Endodermal cell (in vitro differentiated cells): Measurements from ENCODE around the gene CPEB3. TPM values are rescaled to one million over a fixed set of nuclear protein-coding genes. Genes with fewer than 3 reads are reported as not detected.

Experiments
- DNase-seq: peaks from one replicate; pipeline ENCODE4 v3.0.0-alpha.2; 2017
- H3K27ac ChIP-seq: 2 replicates; pipeline ENCODE4 v1.5.1; 2013; ENCODE audit warnings: mild to moderate bottlenecking, low read depth, low read length, moderate library complexity
- H3K27me3 ChIP-seq: 2 replicates; pipeline ENCODE4 v1.6.1; 2013; ENCODE audit warnings: mild to moderate bottlenecking, low read length, moderate library complexity; ENCODE audit not compliant: insufficient read depth, control insufficient read depth, poor library complexity, severe bottlenecking
- H3K36me3 ChIP-seq: 2 replicates; pipeline ENCODE4 v1.7.0; 2013; ENCODE audit warnings: mild to moderate bottlenecking, low read length, moderate library complexity; ENCODE audit not compliant: control insufficient read depth, insufficient read depth
- H3K4me1 ChIP-seq: one replicate; pipeline ENCODE4 v1.7.0; 2013; ENCODE audit warnings: low read length; ENCODE audit not compliant: control insufficient read depth, insufficient read depth
- H3K4me3 ChIP-seq: 2 replicates; pipeline ENCODE4 v1.5.1; 2013; ENCODE audit warnings: mild to moderate bottlenecking, low read length, moderate library complexity
- H3K9ac ChIP-seq: 2 replicates; pipeline ENCODE4 v1.6.1; 2013; ENCODE audit warnings: mild to moderate bottlenecking, low read length, moderate library complexity; ENCODE audit not compliant: poor library complexity, severe bottlenecking; ENCODE audit errors: extremely low read depth
- H3K9me3 ChIP-seq: 2 replicates; pipeline ENCODE4 v1.6.1; 2013; ENCODE audit warnings: mild to moderate bottlenecking, low read length, moderate library complexity; ENCODE audit not compliant: control insufficient read depth
- H3K27ac Mint-ChIP-seq: 2 replicates; pipeline ENCODE4 v1.8.0; 2020; ENCODE audit warnings: mixed read lengths
- H3K27me3 Mint-ChIP-seq: 2 replicates; pipeline ENCODE4 v1.8.0; 2021; ENCODE audit warnings: mild to moderate bottlenecking, mixed read lengths; ENCODE audit not compliant: insufficient read depth
- H3K36me3 Mint-ChIP-seq: 2 replicates; pipeline ENCODE4 v1.8.0; 2020; ENCODE audit warnings: low read depth, mixed read lengths
- H3K4me1 Mint-ChIP-seq: 2 replicates; pipeline ENCODE4 v1.8.0; 2020; ENCODE audit warnings: mixed read lengths
- H3K4me3 Mint-ChIP-seq: 2 replicates; pipeline ENCODE4 v1.8.0; 2020; ENCODE audit warnings: mild to moderate bottlenecking, moderate library complexity, mixed read lengths
- H3K9me3 Mint-ChIP-seq: 2 replicates; pipeline ENCODE4 v1.8.0; 2020; ENCODE audit warnings: mild to moderate bottlenecking, mixed read lengths
- CTCF ChIP-seq: fragments of 200-600 bp; sonication (generic); conservative IDR thresholded peaks from 2 replicates; pipeline ENCODE4 v1.5.0; 2021; ENCODE audit warnings: antibody characterized with exemption, mild to moderate bottlenecking
- WGBS, 2 experiments: methylation state at CpG; one replicate each; pipeline versions ENCODE4 v1.1.5 to v1.1.7; 2013; ENCODE audit warnings: missing lambda C conversion rate in 2 of 2, mixed read lengths in 1 of 2; ENCODE audit not compliant: insufficient coverage in 1 of 2, insufficient read length in 1 of 2; 5-methylcytosine and 5-hydroxymethylcytosine counted together
- total RNA-seq, 2 donors: library from RNA; stranded (reverse); fragmentation: NEBNext Ultra II Directional in 1 of 2; extraction: Animal tissue kit (Norgen Biotek cat#: 25700) in 1 of 2; gene quantifications; 2 replicates in 1 of 2; 3 replicates in 1 of 2; pipeline ENCODE4 v1.2.1, GENCODE V29; 2021

Gene CPEB3
- total RNA-seq, 2 donors from 2014 or later = 1.1 to 1.3 TPM

- Mint-ChIP-seq H3K4me3 (no peak overlapping the region), H3K27ac (no peak overlapping the region), H3K36me3 (no peaks in the 10 kb centered on the region), H3K4me1 (peaks cover 18% of the 10 kb centered on the region), H3K9me3 (no peaks in the 10 kb centered on the region), H3K27me3 (peaks cover 58% of the 10 kb centered on the region)
- Histone ChIP-seq H3K9me3 (no peaks in the 10 kb centered on the region), H3K27ac (no peak overlapping the region), H3K27me3 (peaks cover 37% of the 10 kb centered on the region), H3K9ac (no peak overlapping the region), H3K36me3 (no peaks in the 10 kb centered on the region), H3K4me3 (no peak overlapping the region), H3K4me1 (peaks cover 5% of the 10 kb centered on the region)
- no peak for DNase-seq
- no peak for TF ChIP-seq CTCF
- 95 to 97% methylated on average over 3 of the region's 3 CpGs for WGBS, 2 experiments
These were observed 52.8 kb downstream of the CPEB3 start for GRCh38 chr10:92238054-92238585.

GRCh38 chr10:92231196-92231595, 59.7 kb downstream of the CPEB3 start:
- peaks cover 7% of the 10 kb centered on the region for H3K27me3 ChIP-seq
- H3K27ac ChIP-seq = no peak overlapping the region
- Mint-ChIP-seq H3K27me3 (peaks cover 4% of the 10 kb centered on the region), H3K27ac (no peak overlapping the region), H3K36me3 (no peaks in the 10 kb centered on the region), H3K4me1 (no peaks in the 10 kb centered on the region), H3K4me3 (no peak overlapping the region), H3K9me3 (no peaks in the 10 kb centered on the region)
- H3K4me3 ChIP-seq = no peak overlapping the region
- no peaks in the 10 kb centered on the region for H3K4me1 ChIP-seq
- no peaks in the 10 kb centered on the region for H3K9me3 ChIP-seq
- DNase-seq = no peak
- H3K9ac ChIP-seq = no peak overlapping the region
- WGBS, 2 experiments = 93 to 100% methylated on average over 1 of the region's 1 CpG
- H3K36me3 ChIP-seq = no peaks in the 10 kb centered on the region
- no peak for TF ChIP-seq CTCF

GRCh38 chr10:92222603-92223262, 68.1 kb downstream of the CPEB3 start:
- no peak for TF ChIP-seq CTCF
- Histone ChIP-seq H3K9ac (no peak overlapping the region), H3K4me3 (no peak overlapping the region), H3K9me3 (no peaks in the 10 kb centered on the region), H3K27me3 (no peaks in the 10 kb centered on the region), H3K36me3 (no peaks in the 10 kb centered on the region), H3K4me1 (no peaks in the 10 kb centered on the region), H3K27ac (no peak overlapping the region)
- Mint-ChIP-seq H3K4me1 (peaks cover 5% of the 10 kb centered on the region), H3K27ac (no peak overlapping the region), H3K36me3 (peaks cover 2% of the 10 kb centered on the region), H3K27me3 (no peaks in the 10 kb centered on the region), H3K4me3 (no peak overlapping the region), H3K9me3 (no peaks in the 10 kb centered on the region)
- no peak for DNase-seq
- WGBS, 2 experiments = 100% methylated on average over 1 of the region's 1 CpG
